Fibroblast of skin of left biceps (primary cell): Measurements from ENCODE around the gene ANK3.

Experiments
- DNase-seq, 2 experiments: peaks; one replicate each; pipeline ENCODE4 v3.0.0-alpha.2; 2013; ENCODE audit warnings: low read depth in 2 of 2

Gene ANK3

GRCh38 chr10:60176925-60177324 is 212.8 kb downstream of the ANK3 start:
- DNase-seq, result no peak

- DNase-seq, result no peak
Measured at GRCh38 chr10:60175441-60175971, 214.2 kb downstream of the ANK3 start.

- no peak for DNase-seq
Measured at GRCh38 chr10:60172363-60172990, 217.2 kb downstream of the ANK3 start.

- no peak for DNase-seq
Measured at GRCh38 chr10:60171436-60172013, 218.2 kb downstream of the ANK3 start.

- no peak for DNase-seq
Measured at GRCh38 chr10:60170250-60170649, 219.4 kb downstream of the ANK3 start.

GRCh38 chr10:60169111-60169510 is 220.6 kb downstream of the ANK3 start:
- no peak for DNase-seq

GRCh38 chr10:60167050-60167449 is 222.6 kb downstream of the ANK3 start:
- DNase-seq, result no peak

GRCh38 chr10:60163786-60164185 is 225.9 kb downstream of the ANK3 start:
- no peak for DNase-seq

- no peak for DNase-seq
Measured at GRCh38 chr10:60162631-60163030, 227.0 kb downstream of the ANK3 start.

GRCh38 chr10:60155943-60156683 is 233.6 kb downstream of the ANK3 start:
- no peak for DNase-seq

- DNase-seq, result no peak
Measured at GRCh38 chr10:60155099-60155877, 234.4 kb downstream of the ANK3 start.

- DNase-seq, result no peak
Measured at GRCh38 chr10:60149003-60149402, 240.7 kb downstream of the ANK3 start.

- DNase-seq, result peak; percentile 51 to 56
Measured at GRCh38 chr10:60148266-60148840, 241.3 kb downstream of the ANK3 start.

- no peak for DNase-seq
Measured at GRCh38 chr10:60147576-60148265, 242.0 kb downstream of the ANK3 start.

- DNase-seq, result no peak
Measured at GRCh38 chr10:60147025-60147424, 242.7 kb downstream of the ANK3 start.

GRCh38 chr10:60144099-60144498 is 245.6 kb downstream of the ANK3 start:
- DNase-seq, result no peak

GRCh38 chr10:60142736-60143135 is 246.9 kb downstream of the ANK3 start:
- DNase-seq, result no peak

- DNase-seq, result no peak
Measured at GRCh38 chr10:60141896-60142559, 247.6 kb downstream of the ANK3 start.

GRCh38 chr10:60140651-60141632 is 248.7 kb downstream of the ANK3 start:
- DNase-seq, result no peak
